HepG2 (cell line): Measurements from ENCODE around the gene ZBTB20.

Experiments used
- FOXK2 ChIP-seq: fragments of 450-650 bp; IDR thresholded peaks from 2 replicates; pipeline ENCODE4 v1.6.1; 2016
- IRX3 ChIP-seq: sonication (generic); formaldehyde crosslinking; IDR thresholded peaks from 2 replicates; pipeline ENCODE4 v1.8.1; 2023; ENCODE audit warnings: mild to moderate bottlenecking, low read depth, missing genetic modification reagents, borderline replicate concordance
- TF ChIP-seq, protein P1 (sequence below): sonication (generic); formaldehyde crosslinking; IDR thresholded peaks from 2 replicates; pipeline ENCODE4 v1.5.0; 2020; ENCODE audit warnings: missing genetic modification reagents
- TF ChIP-seq, protein P2 (sequence below): sonication (generic); formaldehyde crosslinking; conservative IDR thresholded peaks from 2 replicates; pipeline ENCODE4 v1.8.0; 2022; ENCODE audit warnings: missing genetic modification reagents

DNA sequence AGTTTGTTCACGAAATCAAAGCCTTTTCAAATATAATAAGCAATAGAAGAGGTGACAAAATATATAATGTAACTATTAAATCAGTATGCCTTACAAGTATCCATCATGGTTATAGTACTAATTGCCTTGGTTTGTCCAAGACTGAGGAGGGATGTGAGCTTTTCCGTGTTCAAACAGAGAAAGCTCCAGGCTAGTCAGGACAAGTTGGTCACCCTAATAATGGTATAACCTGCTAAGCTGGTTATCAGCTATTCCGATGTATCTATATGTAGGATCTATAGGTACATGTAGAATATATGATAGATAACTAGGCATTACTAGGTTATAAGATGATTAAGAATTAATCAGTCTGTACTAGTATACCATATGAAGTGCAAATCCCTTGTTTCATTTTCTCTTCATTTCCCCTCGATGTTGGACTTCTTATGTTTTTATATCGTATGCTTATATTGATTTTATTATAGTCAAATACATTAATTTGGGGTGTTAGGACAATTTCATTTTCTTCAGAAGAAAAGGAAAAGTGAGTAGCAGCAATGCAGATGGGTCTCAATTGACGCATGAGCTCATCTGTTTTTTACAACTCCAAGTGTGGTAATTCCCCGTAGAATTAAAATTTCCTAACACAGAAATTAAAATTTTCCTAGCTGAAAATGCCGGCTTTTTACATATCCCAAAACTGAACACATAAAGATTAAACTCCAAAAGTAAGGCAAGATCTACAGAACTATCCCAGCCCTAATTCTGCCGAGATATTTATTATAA is 434.2 kb downstream of the ZBTB20 start:
- TF ChIP-seq, protein P1, sequence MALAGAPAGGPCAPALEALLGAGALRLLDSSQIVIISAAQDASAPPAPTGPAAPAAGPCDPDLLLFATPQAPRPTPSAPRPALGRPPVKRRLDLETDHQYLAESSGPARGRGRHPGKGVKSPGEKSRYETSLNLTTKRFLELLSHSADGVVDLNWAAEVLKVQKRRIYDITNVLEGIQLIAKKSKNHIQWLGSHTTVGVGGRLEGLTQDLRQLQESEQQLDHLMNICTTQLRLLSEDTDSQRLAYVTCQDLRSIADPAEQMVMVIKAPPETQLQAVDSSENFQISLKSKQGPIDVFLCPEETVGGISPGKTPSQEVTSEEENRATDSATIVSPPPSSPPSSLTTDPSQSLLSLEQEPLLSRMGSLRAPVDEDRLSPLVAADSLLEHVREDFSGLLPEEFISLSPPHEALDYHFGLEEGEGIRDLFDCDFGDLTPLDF (CRISPR knock-in tag), result no peak
- TF ChIP-seq IRX3, result no peak
- no peak for TF ChIP-seq FOXK2
- TF ChIP-seq, protein P2, sequence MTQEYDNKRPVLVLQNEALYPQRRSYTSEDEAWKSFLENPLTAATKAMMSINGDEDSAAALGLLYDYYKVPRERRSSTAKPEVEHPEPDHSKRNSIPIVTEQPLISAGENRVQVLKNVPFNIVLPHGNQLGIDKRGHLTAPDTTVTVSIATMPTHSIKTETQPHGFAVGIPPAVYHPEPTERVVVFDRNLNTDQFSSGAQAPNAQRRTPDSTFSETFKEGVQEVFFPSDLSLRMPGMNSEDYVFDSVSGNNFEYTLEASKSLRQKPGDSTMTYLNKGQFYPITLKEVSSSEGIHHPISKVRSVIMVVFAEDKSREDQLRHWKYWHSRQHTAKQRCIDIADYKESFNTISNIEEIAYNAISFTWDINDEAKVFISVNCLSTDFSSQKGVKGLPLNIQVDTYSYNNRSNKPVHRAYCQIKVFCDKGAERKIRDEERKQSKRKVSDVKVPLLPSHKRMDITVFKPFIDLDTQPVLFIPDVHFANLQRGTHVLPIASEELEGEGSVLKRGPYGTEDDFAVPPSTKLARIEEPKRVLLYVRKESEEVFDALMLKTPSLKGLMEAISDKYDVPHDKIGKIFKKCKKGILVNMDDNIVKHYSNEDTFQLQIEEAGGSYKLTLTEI, result no peak
